SH-SY5Y (cell line): ENCODE measurements around the gene TMEM151B.

ENCODE experiments used
- GATA2 ChIP-seq: IDR thresholded peaks from 2 replicates; pipeline ENCODE4 v1.6.1; 2011; ENCODE audit warnings: mild to moderate bottlenecking, low read depth, low read length
- GATA3 ChIP-seq: IDR thresholded peaks from 2 replicates; pipeline ENCODE4 v1.6.1; 2011; ENCODE audit warnings: low read depth, mild to moderate bottlenecking, low read length, moderate library complexity

TMEM151B gene

GRCh38 chr6:44238687-44239350 is 31.4 kb upstream of the TMEM151B start:
- TF ChIP-seq GATA2 = no peak
- TF ChIP-seq GATA3 = no peak

DNA sequence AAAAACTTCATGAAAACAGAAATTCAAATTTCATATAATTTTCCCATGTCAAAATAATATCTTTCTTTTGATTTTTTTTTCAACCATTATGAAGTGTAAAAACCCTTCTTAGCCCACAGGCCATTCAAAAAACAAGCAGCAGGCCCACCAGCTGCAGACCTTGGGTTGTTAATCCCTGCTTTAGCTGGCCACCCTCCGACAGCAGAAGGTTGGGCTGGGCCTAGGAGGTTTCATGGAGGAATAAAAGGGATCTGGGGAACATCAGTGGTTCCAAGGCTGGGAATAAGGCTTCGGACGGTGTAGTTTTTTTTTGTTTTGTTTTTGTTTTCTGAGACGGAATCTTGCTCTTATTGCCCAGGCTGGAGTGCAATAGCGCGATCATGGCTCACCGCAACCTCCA is 26.9 kb upstream of the TMEM151B start:
- TF ChIP-seq GATA2 (no peak), GATA3 (no peak)

GRCh38 chr6:44245391-44245911 is 24.8 kb upstream of the TMEM151B start:
- TF ChIP-seq GATA3 (no peak), GATA2 (no peak)

GRCh38 chr6:44245912-44246662 is 24.2 kb upstream of the TMEM151B start:
- TF ChIP-seq GATA3 (no peak), GATA2 (no peak; the same call in 1 of the 2 replicates)

DNA sequence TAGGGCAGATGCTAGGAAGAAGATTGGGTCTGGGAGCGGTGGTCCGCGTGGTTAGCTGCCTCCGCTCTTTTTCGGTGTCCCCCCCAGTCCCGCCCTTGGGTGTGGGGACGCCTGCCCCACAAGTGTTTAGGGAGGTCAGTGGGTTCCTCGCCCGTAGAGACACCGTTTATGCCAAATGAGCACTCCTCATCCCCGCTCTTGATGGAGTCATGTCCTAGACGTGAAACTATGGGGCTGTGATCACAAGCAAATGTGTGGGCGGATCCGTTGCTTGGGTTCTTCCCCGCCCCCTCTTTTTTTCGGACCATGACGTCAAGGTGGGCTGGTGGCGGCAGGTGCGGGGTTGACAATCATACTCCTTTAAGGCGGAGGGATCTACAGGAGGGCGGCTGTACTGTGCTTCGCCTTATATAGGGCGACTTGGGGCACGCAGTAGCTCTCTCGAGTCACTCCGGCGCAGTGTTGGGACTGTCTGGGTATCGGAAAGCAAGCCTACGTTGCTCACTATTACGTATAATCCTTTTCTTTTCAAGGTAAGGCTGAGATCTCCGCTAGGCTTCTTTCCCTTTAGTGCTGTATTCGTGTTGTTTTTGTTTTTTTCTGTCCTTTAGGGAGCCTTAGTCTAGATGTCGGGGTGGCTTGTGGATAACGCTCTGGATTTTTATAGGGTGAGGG is 23.4 kb upstream of the TMEM151B start, which contains the start of gene HSP90AB1:
Gene HSP90AB1, plus strand, starts transcription at position 439 of the 675 bp plus-strand sequence. CDS start 1,529 bp downstream, outside the sequence.
- TF ChIP-seq GATA3 (no peak), GATA2 (no peak)

- TF ChIP-seq GATA2 (no peak), GATA3 (no peak)
Observed at GRCh38 chr6:44247338-44248302, 22.6 kb upstream of the TMEM151B start.

GRCh38 chr6:44248579-44248978 is 21.7 kb upstream of the TMEM151B start:
- no peak for TF ChIP-seq GATA3

GRCh38 chr6:44249082-44249748 is 21.0 kb upstream of the TMEM151B start:
- no peak for TF ChIP-seq GATA3
- no peak for TF ChIP-seq GATA2

GRCh38 chr6:44250067-44250717 is 20.1 kb upstream of the TMEM151B start:
- TF ChIP-seq GATA3 (no peak), GATA2 (no peak)

DNA sequence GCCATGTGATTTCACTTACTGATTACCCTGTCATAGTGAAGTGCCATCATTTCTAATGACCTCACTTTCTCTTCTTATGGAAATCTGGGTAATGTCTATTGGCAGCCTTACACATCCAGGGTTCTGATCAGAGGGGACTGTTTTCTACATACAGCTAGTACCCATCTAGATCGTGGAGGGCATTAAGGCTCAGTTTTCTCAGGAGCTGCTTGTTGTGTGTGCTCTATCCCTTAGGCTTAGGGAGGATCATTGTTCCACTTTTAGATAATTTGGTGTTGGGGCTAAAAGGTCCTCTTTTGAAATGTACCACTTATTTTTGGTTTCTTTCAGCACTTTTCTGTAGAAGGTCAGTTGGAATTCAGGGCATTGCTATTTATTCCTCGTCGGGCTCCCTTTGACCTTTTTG is 19.5 kb upstream of the TMEM151B start:
- TF ChIP-seq GATA3 = no peak
- TF ChIP-seq GATA2 = no peak

DNA sequence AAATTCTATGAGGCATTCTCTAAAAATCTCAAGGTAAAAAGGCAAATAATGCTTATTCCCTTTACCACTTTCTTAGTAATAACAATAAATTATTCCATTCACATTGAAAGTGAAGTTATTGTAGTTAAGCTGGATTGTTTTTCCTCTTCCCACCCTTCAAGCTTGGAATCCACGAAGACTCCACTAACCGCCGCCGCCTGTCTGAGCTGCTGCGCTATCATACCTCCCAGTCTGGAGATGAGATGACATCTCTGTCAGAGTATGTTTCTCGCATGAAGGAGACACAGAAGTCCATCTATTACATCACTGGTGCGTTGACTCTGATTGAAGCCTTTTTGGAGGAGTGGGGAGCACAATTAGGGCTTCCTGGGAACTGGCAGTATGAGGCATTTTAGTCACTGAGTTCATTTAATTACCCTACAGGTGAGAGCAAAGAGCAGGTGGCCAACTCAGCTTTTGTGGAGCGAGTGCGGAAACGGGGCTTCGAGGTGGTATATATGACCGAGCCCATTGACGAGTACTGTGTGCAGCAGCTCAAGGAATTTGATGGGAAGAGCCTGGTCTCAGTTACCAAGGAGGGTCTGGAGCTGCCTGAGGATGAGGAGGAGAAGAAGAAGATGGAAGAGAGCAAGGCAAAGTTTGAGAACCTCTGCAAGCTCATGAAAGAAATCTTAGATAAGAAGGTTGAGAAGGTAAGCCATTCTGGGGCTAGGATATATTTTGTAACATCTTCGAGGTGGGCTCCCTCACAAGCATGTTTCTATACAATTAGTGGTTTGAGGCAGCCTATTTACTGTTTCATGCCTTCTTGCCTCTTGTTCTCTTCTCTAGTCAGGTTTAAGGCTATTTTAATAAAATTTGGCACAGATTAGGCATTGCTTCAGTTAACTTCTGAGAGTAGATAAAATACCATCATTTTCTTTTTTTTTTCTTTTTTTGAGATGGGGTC is 18.4 kb upstream of the TMEM151B start:
- TF ChIP-seq GATA3 = no peak
- TF ChIP-seq GATA2 = no peak
